ENCODE results near the gene CCDC12.

The CCDC12 gene

GRCh38 chr3:46996689-46997452 lies 20.3 kb upstream of the CCDC12 start:
- DNase-seq (ENCODE audit: low read depth) = no peak

DNA sequence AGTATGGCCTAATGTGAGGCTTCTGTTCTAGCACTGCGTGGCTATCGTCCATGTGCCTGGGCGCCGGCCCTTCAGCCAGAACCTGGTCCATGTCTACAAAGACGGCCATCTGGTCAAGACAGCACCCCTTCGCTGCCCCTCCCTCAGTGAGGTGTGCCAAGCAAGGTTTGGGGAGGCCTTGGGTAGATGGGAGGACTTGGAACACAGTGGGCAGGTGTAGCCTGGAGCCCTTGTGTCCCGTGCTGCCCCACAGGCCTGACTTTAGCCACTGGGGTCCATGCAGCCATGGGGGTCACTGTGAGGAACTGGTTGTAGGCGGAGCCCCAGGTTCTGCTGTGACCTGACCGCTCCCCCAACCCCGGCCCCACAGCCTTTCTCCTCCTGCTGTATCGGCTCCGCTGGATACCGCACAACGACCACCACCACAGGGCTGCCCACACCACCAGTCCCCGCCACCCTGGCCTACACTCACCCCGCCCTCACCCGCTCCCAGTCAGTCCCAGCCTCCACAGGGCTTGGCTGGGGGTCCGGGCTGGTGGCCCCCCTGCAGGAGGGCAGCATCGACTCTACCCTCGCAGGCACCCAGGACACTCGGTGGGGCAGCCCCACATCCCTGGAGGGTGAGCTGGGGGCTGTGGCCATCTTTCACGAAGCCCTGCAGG lies 19.5 kb upstream of the CCDC12 start:
- no peak for DNase-seq (ENCODE audit: low read depth)

DNA sequence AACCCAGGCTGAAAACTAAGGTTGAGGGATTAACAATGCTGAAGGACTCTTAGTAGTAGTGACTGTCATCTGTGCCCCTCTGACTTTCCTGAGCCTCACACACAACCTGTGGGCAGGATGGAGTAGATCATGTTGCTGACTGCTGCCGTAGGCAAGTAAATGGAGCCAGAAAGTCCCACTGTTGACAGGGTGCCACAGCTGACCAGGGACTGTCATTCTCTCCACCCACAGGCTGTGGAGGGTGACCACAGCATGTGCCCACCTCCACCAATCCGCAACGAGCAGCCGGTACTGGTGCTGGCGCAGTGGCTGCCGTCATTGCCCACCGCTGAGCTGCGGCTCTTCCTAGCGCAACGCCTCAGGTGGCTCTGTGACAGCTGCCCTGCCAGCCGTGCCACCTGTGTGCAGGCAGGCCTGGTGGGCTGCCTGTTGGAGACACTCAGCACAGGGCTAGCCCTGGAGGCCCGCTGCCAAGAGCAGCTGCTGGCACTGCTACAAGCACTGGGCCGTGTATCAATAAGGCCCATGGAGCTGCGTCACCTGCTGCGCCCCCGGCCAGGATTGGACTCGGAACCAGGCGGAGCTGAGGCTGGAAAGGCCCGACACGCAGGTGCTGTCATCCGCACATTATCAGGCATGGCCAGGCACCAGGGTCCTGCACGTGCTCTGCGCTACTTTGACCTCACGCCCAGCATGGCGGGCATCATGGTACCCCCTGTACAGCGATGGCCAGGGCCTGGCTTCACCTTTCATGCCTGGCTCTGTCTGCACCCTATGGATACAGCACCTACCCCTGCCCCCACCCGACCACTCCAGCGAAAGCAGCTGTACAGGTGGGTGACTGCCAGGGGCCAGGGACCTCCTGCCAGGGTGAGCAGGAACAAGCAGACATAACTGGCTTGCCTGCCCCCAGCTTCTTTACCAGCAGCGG lies 18.5 kb upstream of the CCDC12 start:
- DNase-seq (ENCODE audit: low read depth) = no peak

DNA sequence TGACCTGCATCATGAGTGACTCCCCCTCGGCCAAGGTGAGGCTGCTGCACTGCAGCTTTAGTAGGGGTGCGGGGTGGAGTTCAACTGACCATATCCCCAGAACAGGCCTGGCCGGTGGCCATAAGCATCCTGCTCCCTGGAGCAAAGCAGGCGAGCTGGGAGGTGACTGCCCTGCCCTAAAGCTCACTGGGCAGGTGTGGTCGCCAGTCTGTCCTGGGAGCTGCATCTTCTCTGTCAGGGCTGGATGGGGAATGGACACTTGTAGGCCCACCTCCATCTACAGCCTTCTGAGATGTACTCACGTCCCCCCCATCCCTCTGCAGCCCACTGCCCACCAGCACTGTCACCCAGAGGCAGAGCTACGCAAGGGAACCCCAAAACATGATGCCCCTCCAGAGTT lies 17.4 kb upstream of the CCDC12 start:
- DNase-seq (ENCODE audit: low read depth) = no peak

DNA sequence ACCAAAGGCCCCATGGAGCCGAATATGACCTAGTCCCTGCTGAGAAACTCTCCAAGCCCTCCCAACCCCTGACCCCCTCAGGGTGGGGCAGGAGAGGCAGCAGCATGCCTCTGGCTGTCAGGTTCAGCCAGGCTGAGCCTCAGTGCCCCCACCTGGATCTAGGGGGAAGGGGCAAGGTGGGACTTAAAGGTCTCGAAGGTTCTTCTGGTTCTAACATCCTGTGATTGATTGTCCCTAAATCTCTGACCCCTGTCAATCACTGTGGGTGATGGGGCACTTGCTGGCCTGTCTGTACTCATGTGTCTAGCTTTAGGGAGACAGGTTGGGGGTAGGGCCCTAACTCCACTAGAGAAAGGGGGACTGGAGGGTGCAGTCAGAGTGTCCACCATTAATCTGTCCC lies 16.7 kb upstream of the CCDC12 start:
- no peak for DNase-seq (ENCODE audit: low read depth)

- no peak for DNase-seq (ENCODE audit: low read depth)
These were observed 15.7 kb upstream of the CCDC12 start for GRCh38 chr3:46992231-46992630.

DNA sequence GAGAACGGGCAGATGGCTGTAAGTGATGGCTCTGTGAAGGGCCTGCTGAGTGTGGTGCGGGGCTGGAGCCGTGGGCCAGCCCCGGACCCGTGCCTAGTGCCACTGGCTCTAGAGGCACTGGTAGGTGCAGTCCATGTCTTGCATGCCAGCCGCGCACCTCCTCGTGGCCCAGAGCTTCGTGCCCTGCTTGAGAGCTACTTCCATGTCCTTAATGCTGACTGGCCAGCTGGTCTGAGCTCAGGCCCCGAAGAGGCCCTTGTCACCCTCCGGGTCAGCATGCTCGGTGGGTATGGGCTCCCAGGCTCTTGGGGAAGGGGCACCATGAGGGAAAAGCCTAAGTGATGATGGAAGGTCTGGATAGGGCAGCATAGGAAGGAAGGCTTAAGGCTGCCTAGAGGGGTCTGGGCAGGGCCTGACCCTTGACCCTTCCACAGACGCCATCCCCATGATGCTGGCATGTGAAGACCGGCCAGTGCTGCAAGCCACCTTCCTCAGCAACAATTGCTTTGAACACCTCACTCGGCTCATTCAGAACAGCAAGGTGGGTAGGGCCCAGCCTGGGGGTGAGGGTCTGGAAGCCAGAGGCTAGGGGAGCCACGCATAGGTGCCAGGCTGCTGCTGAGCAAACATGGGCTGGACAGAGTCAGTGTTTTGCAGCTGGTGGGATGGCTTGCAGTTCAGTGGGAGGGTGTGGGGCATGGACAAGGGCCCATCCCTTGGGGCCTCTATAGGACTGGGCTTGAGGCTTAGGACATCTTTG lies 15.0 kb upstream of the CCDC12 start:
- DNase-seq (ENCODE audit: low read depth) = no peak

GRCh38 chr3:46990573-46991374 lies 14.2 kb upstream of the CCDC12 start:
- DNase-seq (ENCODE audit: low read depth) = no peak

DNA sequence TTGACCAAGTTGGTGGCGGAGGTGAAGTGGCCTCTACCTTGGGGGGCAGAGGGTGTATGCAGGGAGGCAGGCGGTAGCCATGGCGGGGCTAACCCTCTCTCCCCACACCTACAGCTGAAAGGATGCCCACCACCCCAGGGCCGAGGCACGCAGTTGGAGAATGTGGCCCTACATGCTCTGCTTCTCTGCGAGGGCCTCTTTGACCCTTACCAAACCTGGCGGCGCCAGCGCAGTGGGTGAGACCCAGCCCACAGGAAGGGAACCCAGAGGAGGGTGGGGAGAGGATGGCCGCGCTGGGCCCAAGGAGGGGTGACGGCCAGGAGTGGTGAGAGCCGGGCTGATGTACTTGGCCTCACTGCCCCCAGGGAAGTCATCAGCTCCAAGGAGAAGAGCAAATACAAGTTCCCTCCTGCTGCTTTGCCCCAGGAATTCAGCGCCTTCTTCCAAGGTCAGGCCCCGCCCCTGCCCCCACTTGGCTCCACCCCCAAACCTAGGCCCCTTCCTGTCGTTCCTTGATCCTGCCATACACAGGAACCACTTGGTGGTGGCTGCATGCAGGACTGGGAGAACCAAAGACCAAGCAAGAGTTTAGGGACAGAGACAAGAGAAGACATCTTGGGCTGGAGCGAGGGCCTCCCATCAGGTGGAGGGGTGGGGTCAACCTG lies 12.7 kb upstream of the CCDC12 start:
- no peak for DNase-seq (ENCODE audit: low read depth)

- DNase-seq (ENCODE audit: low read depth) = no peak
These were observed 12.1 kb upstream of the CCDC12 start for GRCh38 chr3:46988616-46989015.

DNA sequence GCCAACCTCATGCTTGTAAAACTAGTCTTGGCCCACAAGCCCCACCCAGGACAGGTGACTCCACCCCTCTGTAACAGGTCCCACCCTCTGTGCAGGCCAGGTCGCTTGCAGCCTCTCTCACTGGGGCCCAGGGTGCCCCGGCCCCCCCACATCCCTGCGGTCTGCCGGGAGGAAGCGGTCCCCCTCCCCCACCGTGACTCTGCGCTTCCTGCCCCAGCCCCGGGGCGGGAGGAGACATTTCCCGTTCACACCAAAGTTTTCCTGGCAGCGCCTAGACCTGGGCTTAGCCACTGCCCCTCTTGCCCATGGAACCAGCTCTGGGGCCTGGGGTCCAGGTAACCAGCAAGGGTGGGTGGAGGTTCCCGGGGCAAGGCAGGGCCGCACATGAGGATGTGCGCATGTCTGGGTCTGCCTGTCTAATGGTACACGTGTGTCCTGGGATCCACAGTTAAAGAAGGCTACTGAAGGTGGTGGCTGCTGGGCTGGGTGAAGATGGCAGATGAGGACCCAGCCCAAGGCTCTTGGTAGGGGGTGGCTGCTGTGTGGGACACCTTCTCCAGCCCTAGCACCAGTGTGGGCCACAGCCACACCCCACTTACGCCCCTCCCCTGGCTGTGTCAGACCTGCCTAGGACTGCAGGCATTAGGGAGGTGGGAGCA lies 11.3 kb upstream of the CCDC12 start:
- DNase-seq (ENCODE audit: low read depth) = peak; percentile 70

DNA sequence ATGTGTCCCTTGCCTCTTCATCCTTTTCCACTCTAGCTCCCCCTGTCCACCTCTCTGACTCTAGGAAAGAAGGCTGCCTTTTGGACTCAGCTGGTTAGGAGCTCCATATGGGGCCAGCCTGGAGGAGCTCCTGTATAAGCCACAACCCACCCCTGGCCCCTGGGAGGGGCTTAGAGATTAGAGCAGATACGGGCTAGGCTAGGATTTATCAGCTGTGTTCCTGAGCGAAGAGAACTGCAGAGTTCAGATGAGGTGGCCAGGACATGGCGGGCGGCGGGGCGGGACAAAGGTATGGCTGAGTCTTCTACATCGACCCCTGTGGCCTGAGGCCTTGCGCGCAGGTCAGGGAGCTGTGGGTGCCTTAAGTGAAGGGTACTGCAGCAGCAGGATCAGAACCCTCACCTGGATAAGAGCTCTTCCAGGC lies 10.8 kb upstream of the CCDC12 start:
- DNase-seq (ENCODE audit: low read depth) = no peak

- DNase-seq (ENCODE audit: low read depth) = no peak
These were observed 10.3 kb upstream of the CCDC12 start for GRCh38 chr3:46986782-46987310.

GRCh38 chr3:46986055-46986730 lies 9.6 kb upstream of the CCDC12 start:
- no peak for DNase-seq (ENCODE audit: low read depth)

- DNase-seq (ENCODE audit: low read depth) = no peak
These were observed 9.0 kb upstream of the CCDC12 start for GRCh38 chr3:46985588-46985987.

DNA sequence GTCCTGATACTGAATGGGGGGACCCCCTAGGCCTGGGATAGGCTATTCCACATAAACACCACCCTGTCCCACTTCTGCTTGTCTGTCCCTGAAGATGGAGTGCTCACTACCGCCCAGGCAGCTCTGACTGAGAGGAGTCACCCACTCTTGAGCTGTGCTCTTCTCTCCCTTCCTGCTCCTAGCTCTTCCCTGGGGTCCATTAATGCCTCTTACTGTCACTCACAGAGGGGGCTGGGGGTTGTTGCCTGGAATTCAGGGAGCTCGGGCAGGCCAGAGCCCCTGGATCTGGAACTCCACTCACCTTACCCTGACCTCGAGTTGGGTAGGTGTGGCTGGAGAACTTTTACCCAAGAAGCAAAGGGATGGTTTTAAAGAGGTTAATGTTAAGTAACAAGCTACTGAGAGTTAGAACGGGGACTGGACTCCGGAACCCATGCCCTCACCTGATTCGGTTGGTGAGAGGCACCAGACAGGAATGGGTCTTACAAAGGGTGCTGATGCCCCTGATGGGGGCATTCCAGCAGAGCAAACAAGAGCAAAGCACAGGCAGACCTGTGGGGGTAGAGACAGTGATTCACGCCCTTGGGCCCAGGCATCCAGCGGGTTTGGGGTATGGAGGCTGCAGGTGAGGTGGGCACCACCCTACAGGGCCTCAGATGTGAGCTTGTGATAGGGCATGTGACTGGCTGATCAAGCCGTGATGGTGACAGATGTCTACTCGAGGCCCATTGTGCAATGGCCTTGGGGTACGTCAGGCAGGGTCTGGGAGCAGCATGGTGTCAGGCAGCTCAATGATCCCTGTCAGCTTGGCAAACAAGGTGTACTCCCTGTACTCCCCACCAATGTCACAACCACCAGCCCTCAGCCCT lies 8.3 kb upstream of the CCDC12 start:
- no peak for DNase-seq (ENCODE audit: low read depth)

DNA sequence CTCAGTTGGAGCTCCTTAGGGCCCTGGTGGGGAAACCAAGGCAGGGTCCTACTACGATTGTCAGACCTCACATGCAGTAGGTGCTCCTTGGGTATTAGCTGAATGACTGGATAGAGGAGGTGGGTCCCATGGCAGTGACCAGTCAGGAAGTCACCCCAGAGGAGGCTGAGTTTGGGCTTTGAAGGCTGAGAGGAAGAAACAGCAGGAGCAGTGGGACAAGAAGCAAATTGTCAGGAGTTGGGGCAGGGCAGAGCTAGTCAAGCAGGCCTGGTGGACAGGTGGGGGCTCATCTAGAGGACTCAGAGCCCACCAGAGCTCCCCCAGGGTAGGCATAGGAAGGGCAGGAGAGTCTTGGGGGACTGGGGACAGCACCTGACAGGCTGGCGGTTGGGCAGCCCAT lies 6.0 kb upstream of the CCDC12 start:
- DNase-seq (ENCODE audit: low read depth) = no peak

DNA sequence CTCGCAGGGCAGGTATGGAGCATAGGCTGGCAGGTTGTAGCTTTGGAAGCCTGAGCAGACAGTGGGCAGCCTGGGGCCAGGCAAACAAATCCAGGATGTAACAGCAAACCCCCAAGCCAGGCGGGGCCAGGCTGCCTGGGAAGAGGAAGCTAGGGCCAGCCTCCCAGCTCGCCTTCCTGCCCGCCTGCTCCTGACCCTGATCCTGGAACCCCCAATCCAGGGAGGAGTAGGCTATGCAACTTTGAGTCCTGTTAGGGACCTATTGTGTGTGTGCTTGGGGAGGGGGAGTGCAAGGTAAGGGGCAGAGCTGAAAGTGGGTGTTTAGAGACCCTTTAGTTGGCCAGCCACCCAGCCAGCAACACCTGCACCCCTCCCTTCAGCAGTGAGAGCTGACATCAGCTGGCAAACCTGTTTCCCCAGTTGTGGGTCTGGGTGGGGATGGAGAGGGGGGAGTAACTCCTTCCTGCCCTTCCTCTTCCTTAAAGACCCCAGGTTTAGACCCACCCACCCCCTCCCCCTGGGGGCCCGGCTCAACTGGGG lies 5.5 kb upstream of the CCDC12 start:
- DNase-seq (ENCODE audit: low read depth) = no peak

All from stimulated activated CD8-positive, alpha-beta memory T cell treated with anti-CD3 and anti-CD28 coated beads, Interleukin-7, amount 100 ng/mL, for 24 hours (primary cell).